ENCODE data around the gene TNFRSF1A.
"Not testable (repeated sequence)": the region's sequence is repeated elsewhere in the genome, so short reads cannot be mapped to it uniquely, and the experiment has no call there.

TNFRSF1A gene

DNA sequence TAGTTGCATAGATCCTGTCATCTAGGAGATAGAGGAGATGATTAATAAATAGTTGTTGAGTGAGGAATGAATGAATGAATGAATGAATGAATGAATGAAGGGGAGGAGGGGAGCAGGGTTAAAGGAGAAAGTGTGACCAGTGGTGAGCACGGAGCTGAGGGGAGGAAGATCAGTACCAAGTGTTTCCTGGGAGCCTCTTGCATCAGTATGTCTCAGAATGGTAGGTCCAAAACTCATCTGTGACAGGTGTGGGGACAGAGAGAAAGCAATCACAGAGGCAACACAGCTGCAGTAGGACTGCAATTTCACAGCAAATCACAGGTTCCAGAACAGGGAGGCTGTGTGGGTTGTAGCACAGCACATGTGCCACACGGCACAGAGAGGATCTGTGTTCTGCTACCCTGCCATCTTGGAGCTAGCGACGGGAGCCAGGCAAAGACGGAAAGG is 14.5 kb upstream of the TNFRSF1A start:
- no peak for DNase-seq (ENCODE audit: low read depth in 2 of 2)

GRCh38 chr12:6355491-6356373 is 13.9 kb upstream of the TNFRSF1A start:
- DNase-seq (ENCODE audit: low read depth in 2 of 2): no peak

DNA sequence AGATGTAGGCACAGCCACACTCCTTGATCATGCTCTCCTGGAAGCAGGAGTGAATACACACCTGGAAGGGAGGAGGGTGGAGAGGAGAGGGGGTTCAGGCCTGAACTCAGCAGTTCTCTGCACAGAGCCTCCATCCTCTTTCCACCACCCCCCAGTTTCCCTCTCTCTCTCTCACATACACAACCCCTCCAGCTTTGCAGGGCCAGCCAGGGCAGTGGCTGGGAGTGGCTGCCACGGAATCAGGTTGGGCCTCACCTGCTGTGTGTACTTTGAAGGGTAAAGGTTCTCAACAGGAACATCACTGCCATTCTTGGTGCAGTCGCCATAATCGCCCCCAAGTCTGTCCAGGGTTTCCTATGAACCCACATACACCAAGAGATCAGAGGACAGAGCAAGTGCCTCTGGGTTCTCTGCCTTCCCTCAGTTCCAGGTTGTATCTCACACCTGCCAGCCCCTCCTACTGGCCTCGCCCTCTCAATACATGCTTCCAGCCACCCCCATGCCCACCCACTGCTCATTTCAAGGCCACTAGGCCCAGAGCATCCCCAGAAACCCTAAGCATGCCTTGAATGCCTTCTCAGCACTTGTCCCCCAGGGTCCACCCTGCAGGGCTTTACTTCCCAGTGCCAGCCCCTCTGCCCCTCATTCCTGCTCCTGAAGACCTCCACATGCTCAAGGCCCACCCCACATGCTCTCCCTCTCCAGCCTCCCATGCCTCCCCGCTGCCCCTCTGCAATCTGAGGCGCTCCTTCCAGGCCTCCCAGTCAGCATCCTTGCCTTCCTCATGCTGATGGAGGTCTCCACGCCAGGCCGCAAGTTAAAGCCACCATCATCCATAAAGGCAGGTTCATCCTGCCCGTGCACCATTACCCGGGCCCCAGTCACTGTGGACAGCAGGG is 12.9 kb upstream of the TNFRSF1A start:
- DNase-seq (ENCODE audit: low read depth in 2 of 2): no peak

DNA sequence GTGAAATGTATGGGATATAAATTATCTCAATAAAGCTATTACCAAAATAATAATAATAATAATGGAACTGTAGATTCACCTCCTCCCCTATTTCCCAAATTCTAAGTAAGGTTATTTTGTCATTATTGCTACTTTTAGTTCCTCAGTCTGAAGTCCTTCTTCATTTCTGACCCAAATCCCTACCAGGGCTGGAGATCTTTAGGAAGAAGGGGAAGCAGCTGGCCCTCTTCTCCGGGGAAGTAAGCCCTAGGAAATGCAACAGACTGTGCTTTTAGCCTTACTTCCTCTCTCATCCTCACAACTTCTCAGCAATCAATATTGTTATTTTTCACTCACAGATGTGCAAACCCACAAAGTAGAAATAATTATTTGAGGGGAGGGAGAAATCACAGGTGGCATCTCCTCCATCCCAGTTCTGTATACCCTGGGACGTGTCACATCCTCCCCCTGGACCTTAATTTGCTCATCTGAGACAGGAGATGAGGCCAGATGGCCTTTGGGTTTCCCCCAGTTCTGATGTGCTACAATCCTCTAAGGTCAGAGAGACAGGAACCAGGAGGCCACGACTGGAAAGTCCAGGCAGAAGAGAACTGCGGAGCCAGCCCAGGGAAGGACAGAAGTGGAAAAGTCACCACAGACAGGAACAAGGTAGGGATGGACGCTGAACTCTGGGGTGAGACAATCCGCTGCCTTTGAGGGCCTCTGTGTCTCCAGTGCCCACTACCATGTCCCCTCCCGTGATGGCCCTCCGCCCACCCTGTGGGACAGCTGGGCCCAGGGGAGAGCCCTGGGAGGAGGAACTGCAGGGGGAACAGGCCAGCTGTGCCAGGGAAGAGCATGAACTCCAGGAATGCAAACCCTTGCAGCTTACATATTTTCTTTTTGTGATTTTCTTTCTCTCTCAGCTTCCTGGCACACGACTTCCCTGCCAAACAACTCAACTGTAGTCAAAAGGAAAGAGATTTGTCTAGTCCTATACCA is 10.6 kb upstream of the TNFRSF1A start:
- no peak for DNase-seq (ENCODE audit: low read depth in 2 of 2)

DNA sequence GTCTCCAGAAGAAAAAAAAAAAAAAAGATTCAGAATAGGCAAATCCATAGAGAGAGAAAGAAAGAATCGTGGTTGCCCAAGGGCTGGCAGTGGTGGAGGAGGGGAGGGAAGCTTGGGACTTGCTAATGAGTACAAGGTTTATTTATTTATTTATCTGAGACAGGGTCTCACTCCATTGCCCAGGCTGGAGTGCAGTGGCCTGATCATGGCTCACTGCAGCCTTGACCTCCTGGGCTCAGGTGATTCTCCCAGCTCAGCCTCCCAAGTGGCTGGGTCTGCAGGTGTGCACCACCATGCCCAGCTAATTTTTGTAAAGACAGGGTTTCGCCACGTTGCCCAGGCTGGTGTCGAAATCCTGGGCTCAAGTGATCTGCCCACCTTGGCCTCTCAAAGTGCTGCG is 9.7 kb upstream of the TNFRSF1A start:
- no peak for DNase-seq (ENCODE audit: low read depth in 2 of 2)

GRCh38 chr12:6347367-6348338 is 5.8 kb upstream of the TNFRSF1A start:
- no peak for DNase-seq (ENCODE audit: low read depth in 2 of 2)

- DNase-seq (ENCODE audit: low read depth in 2 of 2): no peak
Observed at GRCh38 chr12:6346942-6347341, 5.1 kb upstream of the TNFRSF1A start.

GRCh38 chr12:6346235-6346832 is 4.5 kb upstream of the TNFRSF1A start:
- DNase-seq (ENCODE audit: low read depth in 2 of 2): no peak

GRCh38 chr12:6345319-6346091 is 3.6 kb upstream of the TNFRSF1A start:
- peak in 1 of 2 donors; percentile 25 for DNase-seq (ENCODE audit: low read depth in 2 of 2)

DNA sequence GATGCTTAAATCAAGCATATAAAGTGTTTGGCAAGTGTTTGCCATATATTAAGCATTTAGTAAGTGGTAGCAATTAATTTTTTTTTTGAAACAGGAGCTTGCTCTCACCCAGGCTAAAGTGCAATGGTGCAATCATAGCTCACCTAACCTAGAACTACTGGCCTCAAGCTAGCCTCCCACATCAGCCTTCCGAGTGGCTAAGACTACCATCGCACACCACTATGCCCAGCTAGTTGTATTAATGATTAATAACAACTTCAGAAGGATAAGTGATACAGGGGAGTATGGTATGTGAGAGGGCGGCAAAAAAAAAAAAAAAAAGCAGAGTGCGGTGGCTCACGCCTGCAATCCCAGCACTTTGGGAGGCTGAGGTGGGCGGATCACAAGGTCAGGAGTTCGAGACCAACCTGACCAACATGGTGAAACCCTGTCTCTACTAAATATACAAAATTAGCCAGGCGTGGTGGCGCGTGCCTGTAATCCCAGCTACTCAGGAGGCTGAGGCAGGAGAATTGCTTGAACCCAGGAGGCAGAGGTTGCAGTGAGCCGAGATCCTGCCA is 2.3 kb upstream of the TNFRSF1A start:
- not testable (repeated sequence) for DNase-seq (ENCODE audit: low read depth in 2 of 2)

DNA sequence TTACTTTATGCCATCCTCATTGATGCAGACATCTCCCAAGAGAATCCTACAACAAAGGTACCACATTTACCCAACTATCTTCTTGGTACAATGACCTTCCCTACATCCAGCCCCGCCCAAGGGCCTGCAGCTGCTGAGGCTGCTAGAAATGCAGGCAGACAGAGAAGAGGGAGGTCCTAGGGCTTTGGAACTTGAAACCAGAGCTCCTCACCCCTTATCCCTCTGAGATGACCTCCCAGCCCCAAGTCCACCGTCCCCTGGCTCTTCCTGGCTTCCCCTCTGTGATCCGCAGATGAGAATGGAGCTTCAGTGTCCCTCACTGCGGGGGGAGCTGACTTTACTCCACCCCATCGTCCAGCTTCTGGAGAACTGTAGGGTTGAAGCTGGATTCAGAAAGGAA is 1.6 kb upstream of the TNFRSF1A start:
- DNase-seq (ENCODE audit: low read depth in 2 of 2): no peak

GRCh38 chr12:6342140-6342889 is 439 bp upstream of the TNFRSF1A start:
- no peak for DNase-seq (ENCODE audit: low read depth in 2 of 2)

DNA sequence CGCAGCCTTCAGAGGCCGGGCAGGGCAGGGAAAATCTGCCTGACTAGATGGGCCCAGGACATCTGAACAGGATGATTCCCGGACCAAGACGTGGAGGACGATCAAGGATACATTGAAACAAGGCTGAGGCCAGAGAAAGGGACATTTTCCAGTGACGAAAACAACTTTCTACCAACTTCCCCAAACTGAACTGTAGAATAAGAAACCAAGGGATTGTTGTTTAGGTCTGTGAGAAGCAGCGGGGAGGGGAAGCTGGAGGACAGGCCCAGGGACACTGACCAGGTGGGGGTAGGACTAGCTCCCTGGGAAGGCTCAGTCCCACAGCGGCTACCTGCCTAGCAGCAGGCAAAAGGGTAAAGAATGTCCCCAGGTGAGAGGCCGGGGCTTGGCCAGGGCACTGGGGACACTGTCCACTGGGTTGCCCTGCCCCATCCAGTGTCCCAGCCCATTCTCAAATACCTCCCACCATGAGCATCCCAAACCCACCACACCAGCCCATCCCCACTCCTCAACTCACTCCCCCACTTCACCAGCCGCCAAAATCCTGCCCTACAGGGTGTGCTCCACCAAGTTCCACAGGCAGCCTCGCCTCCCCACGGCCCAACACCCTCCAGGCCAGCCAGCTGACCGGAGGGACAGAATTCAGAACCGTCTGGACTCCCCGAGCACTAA is 995 bp downstream of the TNFRSF1A start:
- no peak for DNase-seq (ENCODE audit: low read depth in 2 of 2)

DNA sequence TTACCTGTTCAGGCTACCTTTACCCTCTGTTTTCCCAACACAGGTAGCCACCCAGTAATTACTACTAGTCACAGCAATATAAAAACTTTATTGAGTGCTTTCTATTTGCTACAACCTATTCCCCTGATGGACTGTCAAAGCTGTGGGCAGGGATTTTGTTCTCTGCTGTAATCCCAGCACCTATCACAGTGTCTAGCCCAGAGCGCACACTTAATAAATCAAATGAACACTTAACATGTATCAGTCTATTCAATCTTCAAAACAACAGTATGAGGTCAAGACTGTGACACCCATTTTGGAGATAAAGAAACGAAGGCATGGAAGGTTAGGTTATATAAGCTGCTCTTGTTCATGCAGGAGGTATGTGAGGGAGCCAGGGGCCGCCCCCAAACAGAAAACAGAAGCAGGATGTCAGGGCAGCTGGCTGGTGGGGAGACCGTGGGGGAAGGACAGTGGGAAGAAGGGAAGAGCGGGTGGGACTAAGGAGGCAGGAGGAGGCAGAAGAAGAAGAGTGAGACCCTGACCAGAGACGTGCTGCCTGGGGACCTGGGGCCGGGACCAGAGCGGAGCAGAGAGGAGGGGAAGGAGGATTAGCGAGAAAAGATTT is 1.7 kb downstream of the TNFRSF1A start:
- no peak for DNase-seq (ENCODE audit: low read depth in 2 of 2)

DNA sequence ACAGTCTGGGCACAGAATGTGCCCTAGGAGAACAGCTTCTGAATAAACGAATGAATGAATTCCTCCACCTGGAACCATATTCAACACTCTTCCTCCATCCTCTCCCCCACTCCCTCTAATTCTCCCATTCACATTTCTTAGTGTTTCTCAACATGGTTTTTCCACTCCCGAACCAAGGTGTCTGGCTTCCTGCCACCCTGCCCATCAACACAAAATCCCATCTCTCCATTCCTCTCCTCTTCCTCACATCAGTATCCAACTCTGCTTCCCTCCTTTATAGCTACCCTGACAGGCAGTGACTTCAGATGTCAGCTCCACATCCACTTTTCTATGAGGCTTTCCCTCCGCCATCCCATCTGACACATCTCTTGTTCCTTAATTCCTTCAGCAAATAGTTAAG is 2.9 kb downstream of the TNFRSF1A start:
- DNase-seq (ENCODE audit: low read depth in 2 of 2): no peak

- DNase-seq (ENCODE audit: low read depth in 2 of 2): not testable (repeated sequence)
Observed at GRCh38 chr12:6338536-6338935, 3.3 kb downstream of the TNFRSF1A start.

DNA sequence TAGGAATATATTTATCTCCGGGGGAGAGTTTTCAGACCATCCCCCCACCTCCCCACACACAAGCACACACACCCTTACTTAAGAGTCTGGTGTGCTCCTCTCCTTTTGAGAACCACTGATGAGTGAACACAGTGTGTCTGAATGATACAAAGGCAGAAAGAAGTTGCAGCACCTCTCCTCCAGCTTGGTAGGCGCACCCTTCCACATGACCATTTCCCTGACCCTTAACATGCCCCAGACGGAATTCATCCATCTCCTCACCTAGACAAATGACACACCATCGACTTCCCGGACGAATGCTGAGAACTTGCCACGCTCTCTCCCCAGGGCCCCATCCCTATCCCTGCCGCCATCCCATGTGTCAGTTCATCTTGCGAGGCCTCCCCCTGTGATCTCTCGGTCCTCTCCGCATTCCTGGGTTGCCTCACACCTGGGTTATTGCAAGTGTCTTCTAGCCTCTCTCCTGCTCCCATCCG is 3.9 kb downstream of the TNFRSF1A start:
- no peak for DNase-seq (ENCODE audit: low read depth in 2 of 2)

Data from stimulated activated CD4-positive, alpha-beta T cell treated with anti-CD3 and anti-CD28 coated beads, Interleukin-1b, Interleukin-23, amount 100 ng/mL, for 4 hours (primary cell).